Right atrium auricular region (tissue), 2 donors: ENCODE results near the gene PPME1. TPM values are rescaled to one million over a fixed set of nuclear protein-coding genes. Genes with fewer than 3 reads are reported as not detected.

Source experiments
- DNase-seq: peaks from one replicate; pipeline ENCODE4 v3.0.0-alpha.2; 2019; ENCODE audit warnings: low spot score
- H3K27ac ChIP-seq, 2 donors: fragments of 200-600 bp; sonication (generic); 1 replicate in 1 of 2; 2 replicates in 1 of 2; pipeline ENCODE4 v1.5.1; 2016 to 2019
- H3K27me3 ChIP-seq, 2 donors: fragments of 200-600 bp; sonication (generic); one replicate each; pipeline versions ENCODE4 v1.5.1 to v1.6.0; 2017 to 2019
- H3K36me3 ChIP-seq: fragments of 200-600 bp; sonication (generic); one replicate; pipeline ENCODE4 v1.5.1; 2016
- H3K4me1 ChIP-seq, 2 donors: fragments of 200-600 bp; sonication (generic); one replicate each; pipeline versions ENCODE4 v1.5.1 to v1.6.0; 2017 to 2019
- H3K4me3 ChIP-seq, 2 donors: fragments of 200-600 bp; sonication (generic); 1 replicate in 1 of 2; 2 replicates in 1 of 2; pipeline ENCODE4 v1.5.1; 2017 to 2019; ENCODE audit warnings: mild to moderate bottlenecking in 1 of 2, moderate library complexity in 1 of 2
- H3K9me3 ChIP-seq, 2 donors: fragments of 200-600 bp; sonication (generic); one replicate each; pipeline ENCODE4 v1.5.1; 2019
- total RNA-seq, 2 donors: library from RNA; depleted of rRNA; stranded (reverse); fragments of >200 nt; gene quantifications; one replicate each; pipeline ENCODE4 v1.1.0, GENCODE V29; 2016
- TF ChIP-seq, protein P1 (sequence below), 2 donors: fragments of 200-600 bp; sonication (generic); IDR thresholded peaks; one replicate each; pipeline ENCODE4 v1.5.1; 2019; ENCODE audit warnings: antibody characterized with exemption in 2 of 2

PPME1 gene
- total RNA-seq, 2 donors from 2014 or later, result 30.1 to 35.0 TPM

GRCh38 chr11:74288161-74288560 lies 117.1 kb downstream of the PPME1 start:
- Histone ChIP-seq H3K27me3 (no peaks in the 10 kb centered on the region), H3K36me3 (no peaks in the 10 kb centered on the region), H3K27ac (no peak overlapping the region), H3K9me3 (no peaks in the 10 kb centered on the region), H3K4me3 (no peak overlapping the region), H3K4me1 (no peaks in the 10 kb centered on the region)
- no peak for DNase-seq
- TF ChIP-seq, protein P1, sequence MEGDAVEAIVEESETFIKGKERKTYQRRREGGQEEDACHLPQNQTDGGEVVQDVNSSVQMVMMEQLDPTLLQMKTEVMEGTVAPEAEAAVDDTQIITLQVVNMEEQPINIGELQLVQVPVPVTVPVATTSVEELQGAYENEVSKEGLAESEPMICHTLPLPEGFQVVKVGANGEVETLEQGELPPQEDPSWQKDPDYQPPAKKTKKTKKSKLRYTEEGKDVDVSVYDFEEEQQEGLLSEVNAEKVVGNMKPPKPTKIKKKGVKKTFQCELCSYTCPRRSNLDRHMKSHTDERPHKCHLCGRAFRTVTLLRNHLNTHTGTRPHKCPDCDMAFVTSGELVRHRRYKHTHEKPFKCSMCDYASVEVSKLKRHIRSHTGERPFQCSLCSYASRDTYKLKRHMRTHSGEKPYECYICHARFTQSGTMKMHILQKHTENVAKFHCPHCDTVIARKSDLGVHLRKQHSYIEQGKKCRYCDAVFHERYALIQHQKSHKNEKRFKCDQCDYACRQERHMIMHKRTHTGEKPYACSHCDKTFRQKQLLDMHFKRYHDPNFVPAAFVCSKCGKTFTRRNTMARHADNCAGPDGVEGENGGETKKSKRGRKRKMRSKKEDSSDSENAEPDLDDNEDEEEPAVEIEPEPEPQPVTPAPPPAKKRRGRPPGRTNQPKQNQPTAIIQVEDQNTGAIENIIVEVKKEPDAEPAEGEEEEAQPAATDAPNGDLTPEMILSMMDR (IDR thresholded peaks at IDR 0.05), result no peak

GRCh38 chr11:74288911-74289310 lies 117.8 kb downstream of the PPME1 start:
- no peak for DNase-seq
- Histone ChIP-seq H3K27ac (no peak overlapping the region), H3K9me3 (no peaks in the 10 kb centered on the region), H3K4me1 (no peaks in the 10 kb centered on the region), H3K27me3 (no peaks in the 10 kb centered on the region), H3K36me3 (no peaks in the 10 kb centered on the region), H3K4me3 (no peak overlapping the region)
- TF ChIP-seq, protein P1 (IDR thresholded peaks at IDR 0.05), result no peak

DNA sequence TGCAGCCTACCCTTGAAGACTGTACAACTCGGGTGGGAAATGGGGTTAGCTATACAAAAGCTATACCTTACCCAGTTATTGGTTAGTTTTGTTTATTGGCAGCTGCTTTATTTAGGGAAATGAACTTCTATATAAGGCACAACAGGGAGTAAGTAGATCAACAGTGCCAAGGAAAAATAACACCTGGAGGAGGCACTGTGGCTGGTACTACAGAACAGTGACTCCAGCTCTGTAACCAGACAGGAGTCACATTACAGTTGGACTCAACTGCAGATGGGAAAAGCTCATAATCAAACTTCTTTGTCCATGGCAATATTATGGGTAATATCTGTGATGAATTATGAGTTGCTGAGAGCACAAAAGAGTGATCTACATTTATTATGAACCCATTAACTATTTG lies 126.4 kb downstream of the PPME1 start:
- Histone ChIP-seq H3K9me3 (no peaks in the 10 kb centered on the region), H3K27me3 (no peaks in the 10 kb centered on the region), H3K4me3 (no peak overlapping the region), H3K27ac (no peak overlapping the region), H3K4me1 (no peaks in the 10 kb centered on the region), H3K36me3 (no peaks in the 10 kb centered on the region)
- TF ChIP-seq, protein P1 (IDR thresholded peaks at IDR 0.05), result no peak
- no peak for DNase-seq

DNA sequence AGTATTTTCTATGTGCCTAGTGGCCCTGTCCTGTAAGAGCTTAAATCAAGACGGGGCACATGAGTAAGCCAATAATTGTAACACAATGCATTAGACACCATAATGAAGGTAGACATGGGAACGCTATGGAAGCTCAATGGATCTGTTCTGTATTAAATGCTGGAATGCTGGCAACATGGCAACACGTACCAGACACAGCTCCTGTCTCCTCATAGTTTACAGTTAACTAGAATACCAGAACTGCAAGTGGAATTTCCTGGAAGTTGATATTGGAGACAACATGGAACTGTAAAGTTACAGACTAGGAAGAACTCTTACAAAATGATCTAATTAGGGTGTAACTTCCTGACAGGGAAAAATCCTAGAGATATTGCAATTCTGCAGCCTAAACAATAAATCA lies 127.9 kb downstream of the PPME1 start:
- H3K4me1 ChIP-seq, result no peaks in the 10 kb centered on the region
- H3K27me3 ChIP-seq, result no peaks in the 10 kb centered on the region
- H3K27ac ChIP-seq, result no peak overlapping the region
- H3K9me3 ChIP-seq, result no peaks in the 10 kb centered on the region
- no peak overlapping the region for H3K4me3 ChIP-seq
- DNase-seq, result no peak
- no peaks in the 10 kb centered on the region for H3K36me3 ChIP-seq
- TF ChIP-seq, protein P1 (IDR thresholded peaks at IDR 0.05), result no peak

Other genes with a start within 250 kb of the PPME1 start
- not detected for gene DNAJB13, start 220.3 kb upstream of the PPME1 start, total RNA-seq
- gene UCP2, start 188.4 kb upstream of the PPME1 start, total RNA-seq, result 10 to 100 TPM in 1 of 2 donors, 1 to 10 TPM in 1; 8.2 to 13.2 TPM
- 1 to 10 TPM in 1 of 2 donors, under 1 TPM in 1; 0.37 to 1.1 TPM for gene UCP3, start 162.2 kb upstream of the PPME1 start, total RNA-seq
- 10 to 100 TPM; 15.0 to 15.4 TPM for gene C2CD3, start 287 bp upstream of the PPME1 start, total RNA-seq
- gene P4HA3, start 140.4 kb downstream of the PPME1 start, total RNA-seq, result under 1 TPM in 1 of 2 donors, not detected in 1; 0.75 TPM
- 1 to 10 TPM; 2.3 to 3.4 TPM for gene PGM2L1, start 227.1 kb downstream of the PPME1 start, total RNA-seq